HepG2 (cell line): ENCODE measurements around the gene ANKS1B.

Experiments
- ATF3 ChIP-seq: sonication (generic); formaldehyde crosslinking; IDR thresholded peaks from 2 replicates; pipeline ENCODE4 v1.4.0; 2020; ENCODE audit warnings: missing genetic modification reagents
- CREM ChIP-seq, 2 experiments: sonication (generic) in 1 of 2; formaldehyde crosslinking in 1 of 2; IDR thresholded peaks; 2 replicates each; pipeline versions ENCODE4 v1.4.0 to v1.6.1; 2016 to 2020; ENCODE audit warnings: antibody characterized with exemption in 1 of 2, mild to moderate bottlenecking in 1 of 2, missing genetic modification reagents in 1 of 2
- CTCF ChIP-seq: sonication (generic); formaldehyde crosslinking; IDR thresholded peaks from 2 replicates; pipeline ENCODE4 v1.5.0; 2020; ENCODE audit warnings: mild to moderate bottlenecking, missing genetic modification reagents, moderate library complexity
- EZH2 ChIP-seq: conservative IDR thresholded peaks from 2 replicates; pipeline ENCODE4 v1.6.1; 2012; ENCODE audit warnings: mild to moderate bottlenecking, low read depth, low read length, moderate library complexity
- HNRNPL ChIP-seq: fragments of 200-400 bp; formaldehyde crosslinking; IDR thresholded peaks from 2 replicates; pipeline ENCODE4 v1.6.1; 2017; ENCODE audit warnings: mild to moderate bottlenecking, low read depth, low read length
- MZF1 ChIP-seq: sonication (generic); formaldehyde crosslinking; IDR thresholded peaks from 2 replicates; pipeline ENCODE4 v1.8.1; 2023; ENCODE audit warnings: mild to moderate bottlenecking, missing genetic modification reagents, borderline replicate concordance
- NAIF1 ChIP-seq: sonication (generic); formaldehyde crosslinking; IDR thresholded peaks from 2 replicates; pipeline ENCODE4 v1.5.0; 2020; ENCODE audit warnings: mild to moderate bottlenecking, missing genetic modification reagents, borderline replicate concordance
- PBX3 ChIP-seq: sonication (generic); formaldehyde crosslinking; IDR thresholded peaks from 2 replicates; pipeline ENCODE4 v1.8.1; 2023; ENCODE audit warnings: missing genetic modification reagents, inconsistent platforms, borderline replicate concordance
- PHF20 ChIP-seq: sonication (generic); formaldehyde crosslinking; IDR thresholded peaks from 2 replicates; pipeline ENCODE4 v1.5.0; 2020; ENCODE audit warnings: mild to moderate bottlenecking, missing genetic modification reagents
- POLR2AphosphoS5 ChIP-seq: IDR thresholded peaks from 2 replicates; pipeline ENCODE4 v1.6.1; 2012; ENCODE audit warnings: low read depth, low read length
- SAP130 ChIP-seq: IDR thresholded peaks from 2 replicates; pipeline ENCODE4 v1.6.1; 2016; ENCODE audit warnings: low read depth
- SRSF4 ChIP-seq: fragments of 200-400 bp; formaldehyde crosslinking; IDR thresholded peaks from one replicate; pipeline ENCODE4 v1.6.1; 2018; ENCODE audit warnings: mild to moderate bottlenecking, low read depth, low read length, moderate library complexity; ENCODE audit not compliant: poor library complexity, severe bottlenecking
- SRSF9 ChIP-seq: fragments of 200-400 bp; formaldehyde crosslinking; IDR thresholded peaks from 2 replicates; pipeline ENCODE4 v1.6.1; 2018; ENCODE audit warnings: borderline replicate concordance, mild to moderate bottlenecking, low read depth, low read length; ENCODE audit not compliant: insufficient read depth, poor library complexity, severe bottlenecking
- ZKSCAN1 ChIP-seq: fragments of 150-350 bp; IDR thresholded peaks from 2 replicates; pipeline ENCODE4 v1.6.1; 2014; ENCODE audit warnings: low read length

GRCh38 chr12:98893126-98893674 lies 1091.5 kb downstream of the ANKS1B start:
- TF ChIP-seq POLR2AphosphoS5 (no peak), ATF3 (no peak), HNRNPL (no peak), EZH2 (no peak), CTCF (CRISPR knock-in tag) (no peak), ZKSCAN1 (no peak), SRSF9 (no peak), CREM (IDR thresholded peaks at IDR 0.05) (no peak), CREM (CRISPR knock-in tag; IDR thresholded peaks at IDR 0.05) (no peak), PBX3 (CRISPR knock-in tag) (no peak), SAP130 (CRISPR knock-in tag) (no peak), NAIF1 (CRISPR knock-in tag) (no peak), SRSF4 (no peak), PHF20 (CRISPR knock-in tag) (no peak), MZF1 (no peak)
